ENCODE data around the gene INHBC. TPM values are rescaled to one million over a fixed set of nuclear protein-coding genes. Genes with fewer than 3 reads are reported as not detected.

INHBC gene
- total RNA-seq, 1 experiment from 2014 or later = not detected

DNA sequence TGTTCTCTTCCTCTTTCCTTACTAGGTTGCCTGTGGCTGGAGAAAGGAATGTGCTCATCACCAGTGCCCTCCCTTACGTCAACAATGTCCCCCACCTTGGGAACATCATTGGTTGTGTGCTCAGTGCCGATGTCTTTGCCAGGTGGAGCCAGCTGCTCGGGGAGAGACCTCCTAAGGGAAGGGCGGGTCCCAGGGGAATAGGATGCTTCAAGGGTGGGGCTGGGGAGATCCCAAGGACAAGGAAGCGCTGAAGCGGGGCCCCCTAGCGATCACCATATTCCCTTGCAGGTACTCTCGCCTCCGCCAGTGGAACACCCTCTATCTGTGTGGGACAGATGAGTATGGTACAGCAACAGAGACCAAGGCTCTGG lies 63.5 kb downstream of the INHBC start:
- TF ChIP-seq, protein P1, sequence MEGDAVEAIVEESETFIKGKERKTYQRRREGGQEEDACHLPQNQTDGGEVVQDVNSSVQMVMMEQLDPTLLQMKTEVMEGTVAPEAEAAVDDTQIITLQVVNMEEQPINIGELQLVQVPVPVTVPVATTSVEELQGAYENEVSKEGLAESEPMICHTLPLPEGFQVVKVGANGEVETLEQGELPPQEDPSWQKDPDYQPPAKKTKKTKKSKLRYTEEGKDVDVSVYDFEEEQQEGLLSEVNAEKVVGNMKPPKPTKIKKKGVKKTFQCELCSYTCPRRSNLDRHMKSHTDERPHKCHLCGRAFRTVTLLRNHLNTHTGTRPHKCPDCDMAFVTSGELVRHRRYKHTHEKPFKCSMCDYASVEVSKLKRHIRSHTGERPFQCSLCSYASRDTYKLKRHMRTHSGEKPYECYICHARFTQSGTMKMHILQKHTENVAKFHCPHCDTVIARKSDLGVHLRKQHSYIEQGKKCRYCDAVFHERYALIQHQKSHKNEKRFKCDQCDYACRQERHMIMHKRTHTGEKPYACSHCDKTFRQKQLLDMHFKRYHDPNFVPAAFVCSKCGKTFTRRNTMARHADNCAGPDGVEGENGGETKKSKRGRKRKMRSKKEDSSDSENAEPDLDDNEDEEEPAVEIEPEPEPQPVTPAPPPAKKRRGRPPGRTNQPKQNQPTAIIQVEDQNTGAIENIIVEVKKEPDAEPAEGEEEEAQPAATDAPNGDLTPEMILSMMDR (conservative IDR thresholded peaks at IDR 0.05; ENCODE audit: low read depth, low read length) = no peak
- TF ChIP-seq EZH2phosphoT487 (IDR thresholded peaks at IDR 0.05; ENCODE audit: borderline replicate concordance, low read length) (no peak), EZH2 (IDR thresholded peaks at IDR 0.05; ENCODE audit: low read length, unreplicated experiment) (no peak)
- BruUV-seq (replicated peaks) = no TSS peak
- Histone ChIP-seq H3K9ac (ENCODE audit: low read length) (no peak overlapping the region), H2AFZ (ENCODE audit: low read length) (no peak overlapping the region), H3K79me2 (ENCODE audit: low read length) (no peaks in the 10 kb centered on the region), H3K9me2 (replicated peaks; ENCODE audit: low read length) (no peaks in the 10 kb centered on the region), H3K4me1 (ENCODE audit: insufficient read depth, low read length) (no peaks in the 10 kb centered on the region), H3K4me3 (ENCODE audit: low read length) (no peak overlapping the region), H3F3A (ENCODE audit: low read length, unreplicated experiment) (no peaks in the 10 kb centered on the region), H3K4me2 (ENCODE audit: low read length) (no peak overlapping the region), H3K27me3 (ENCODE audit: low read length) (no peaks in the 10 kb centered on the region), H3K27ac (ENCODE audit: low read length) (no peak overlapping the region), H4K20me1 (ENCODE audit: low read length) (no peaks in the 10 kb centered on the region), H3K36me3 (ENCODE audit: low read depth, low read length) (peaks cover 42% of the 10 kb centered on the region), H3K9me3 (ENCODE audit: low read length) (no peaks in the 10 kb centered on the region)
- ChIA-PET POLR2A (ENCODE audit: unreplicated experiment) (no interaction called here), CTCF (no interaction called here)
- intact Hi-C loops (cut with micrococcal nuclease) = no loop called here
- DNase-seq (no peak), ATAC-seq (no peak)

DNA sequence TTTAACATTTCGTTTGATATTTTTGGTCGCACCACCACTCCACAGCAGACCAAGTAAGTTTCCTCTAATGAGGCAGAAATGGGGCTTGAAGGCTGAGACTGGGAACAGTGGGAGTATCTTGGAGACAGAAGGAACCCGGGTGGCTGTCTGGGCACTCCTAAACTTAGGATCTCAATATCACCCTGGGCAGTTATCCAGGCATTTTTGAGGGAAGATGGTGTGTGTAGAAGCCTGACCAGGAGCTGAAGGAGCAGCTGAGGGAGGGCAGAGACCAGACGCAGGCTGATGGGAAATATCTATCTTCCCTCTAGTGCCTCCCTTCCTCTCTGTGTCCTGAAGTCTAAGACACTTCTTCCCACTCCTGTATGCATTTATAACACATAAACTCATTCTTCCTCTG lies 64.0 kb downstream of the INHBC start:
- Histone ChIP-seq H4K20me1 (ENCODE audit: low read length) (no peaks in the 10 kb centered on the region), H3K4me2 (ENCODE audit: low read length) (no peak overlapping the region), H3K27me3 (ENCODE audit: low read length) (no peaks in the 10 kb centered on the region), H2AFZ (ENCODE audit: low read length) (no peak overlapping the region), H3K9ac (ENCODE audit: low read length) (no peak overlapping the region), H3K36me3 (ENCODE audit: low read depth, low read length) (peaks cover 42% of the 10 kb centered on the region), H3K4me1 (ENCODE audit: insufficient read depth, low read length) (no peaks in the 10 kb centered on the region), H3K27ac (ENCODE audit: low read length) (no peak overlapping the region), H3K4me3 (ENCODE audit: low read length) (no peak overlapping the region), H3F3A (ENCODE audit: low read length, unreplicated experiment) (no peaks in the 10 kb centered on the region), H3K9me3 (ENCODE audit: low read length) (no peaks in the 10 kb centered on the region), H3K9me2 (replicated peaks; ENCODE audit: low read length) (no peaks in the 10 kb centered on the region), H3K79me2 (ENCODE audit: low read length) (no peaks in the 10 kb centered on the region)
- CTCF ChIA-PET = no interaction called here
- DNase-seq (no peak), ATAC-seq (no peak)
- POLR2A ChIA-PET (ENCODE audit: unreplicated experiment) = no interaction called here
- no TSS peak for BruUV-seq (replicated peaks)
- no peak for TF ChIP-seq EZH2 (IDR thresholded peaks at IDR 0.05; ENCODE audit: low read length, unreplicated experiment)
- TF ChIP-seq, protein P1 (conservative IDR thresholded peaks at IDR 0.05; ENCODE audit: low read depth, low read length) = no peak
- no peak for TF ChIP-seq EZH2phosphoT487 (IDR thresholded peaks at IDR 0.05; ENCODE audit: borderline replicate concordance, low read length)
- intact Hi-C loops (cut with micrococcal nuclease) = no loop called here

DNA sequence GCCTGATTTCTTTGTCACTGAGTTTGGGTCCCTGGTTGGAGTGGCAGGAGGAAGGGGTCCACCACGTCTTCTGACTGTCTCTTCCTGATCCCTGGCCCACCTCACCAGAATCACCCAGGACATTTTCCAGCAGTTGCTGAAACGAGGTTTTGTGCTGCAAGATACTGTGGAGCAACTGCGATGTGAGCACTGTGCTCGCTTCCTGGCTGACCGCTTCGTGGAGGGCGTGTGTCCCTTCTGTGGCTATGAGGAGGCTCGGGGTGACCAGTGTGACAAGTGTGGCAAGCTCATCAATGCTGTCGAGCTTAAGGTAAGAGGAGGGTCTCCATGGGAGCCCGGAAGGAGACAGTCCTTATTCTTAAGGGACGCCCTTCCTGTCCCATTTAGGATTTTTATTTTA lies 65.6 kb downstream of the INHBC start:
- no peak for TF ChIP-seq EZH2phosphoT487 (IDR thresholded peaks at IDR 0.05; ENCODE audit: borderline replicate concordance, low read length)
- TF ChIP-seq, protein P1 (conservative IDR thresholded peaks at IDR 0.05; ENCODE audit: low read depth, low read length) = no peak
- TF ChIP-seq EZH2 (IDR thresholded peaks at IDR 0.05; ENCODE audit: low read length, unreplicated experiment) = no peak
- Histone ChIP-seq H4K20me1 (ENCODE audit: low read length) (no peaks in the 10 kb centered on the region), H3K27ac (ENCODE audit: low read length) (no peak overlapping the region), H3K4me2 (ENCODE audit: low read length) (no peak overlapping the region), H3K9ac (ENCODE audit: low read length) (no peak overlapping the region), H3K36me3 (ENCODE audit: low read depth, low read length) (peaks cover 48% of the 10 kb centered on the region), H3K4me3 (ENCODE audit: low read length) (no peak overlapping the region), H3K79me2 (ENCODE audit: low read length) (no peaks in the 10 kb centered on the region), H3K9me2 (replicated peaks; ENCODE audit: low read length) (no peaks in the 10 kb centered on the region), H3F3A (ENCODE audit: low read length, unreplicated experiment) (no peaks in the 10 kb centered on the region), H2AFZ (ENCODE audit: low read length) (no peak overlapping the region), H3K9me3 (ENCODE audit: low read length) (no peaks in the 10 kb centered on the region), H3K4me1 (ENCODE audit: insufficient read depth, low read length) (no peaks in the 10 kb centered on the region), H3K27me3 (ENCODE audit: low read length) (no peaks in the 10 kb centered on the region)
- POLR2A ChIA-PET (ENCODE audit: unreplicated experiment) = interaction anchor here (0.6 kb wide), 1 partner anchor 34 kb away, joined by 3 read pairs; no protein-coding TSS in a partner anchor
- CTCF ChIA-PET = no interaction called here
- no peak for DNase-seq
- no TSS peak for BruUV-seq (replicated peaks)
- ATAC-seq = no peak
- intact Hi-C loops (cut with micrococcal nuclease) = no loop called here

Other genes with a start within 250 kb of the INHBC start
- gene NXPH4, start 218.0 kb upstream of the INHBC start, total RNA-seq (2014; rRNA removed) = 10.7 and 15.1 TPM in 2 replicates
- 210 and 263 TPM in 2 replicates for gene SHMT2, start 205.1 kb upstream of the INHBC start, total RNA-seq (2014; rRNA removed)
- gene STAC3, start 183.6 kb upstream of the INHBC start, total RNA-seq (2014; rRNA removed) = 1.4 and 1.8 TPM in 2 replicates
- 14.0 and 15.7 TPM in 2 replicates for gene R3HDM2, start 3.7 kb upstream of the INHBC start, total RNA-seq (2014; rRNA removed)
- gene INHBE, start 20.5 kb downstream of the INHBC start, total RNA-seq (2014; rRNA removed) = not detected in 2 replicates
- gene GLI1, start 25.0 kb downstream of the INHBC start, total RNA-seq (2014; rRNA removed) = 3.0 TPM in 1 of 2 replicates, not detected in the other
- not detected in 2 replicates for gene ARHGAP9, start 45.1 kb downstream of the INHBC start, total RNA-seq (2014; rRNA removed)
- 209 and 210 TPM in 2 replicates for gene MARS1, start 53.3 kb downstream of the INHBC start, total RNA-seq (2014; rRNA removed)
- 27.4 and 33.1 TPM in 2 replicates for gene DDIT3, start 85.7 kb downstream of the INHBC start, total RNA-seq (2014; rRNA removed)
- 13.1 and 13.2 TPM in 2 replicates for gene MBD6, start 88.0 kb downstream of the INHBC start, total RNA-seq (2014; rRNA removed)
- gene DCTN2, start 112.4 kb downstream of the INHBC start, total RNA-seq (2014; rRNA removed) = 88.5 and 96.4 TPM in 2 replicates
- not detected in 2 replicates for gene KIF5A, start 115.3 kb downstream of the INHBC start, total RNA-seq (2014; rRNA removed)
- 83.6 and 88.6 TPM in 2 replicates for gene PIP4K2C, start 156.4 kb downstream of the INHBC start, total RNA-seq (2014; rRNA removed)
- gene DTX3, start 170.0 kb downstream of the INHBC start, total RNA-seq (2014; rRNA removed) = 11.9 and 15.9 TPM in 2 replicates
- 10.0 and 18.1 TPM in 2 replicates for gene ARHGEF25, start 176.7 kb downstream of the INHBC start, total RNA-seq (2014; rRNA removed)
- gene B4GALNT1, start 198.4 kb downstream of the INHBC start, total RNA-seq (2014; rRNA removed) = 39.0 and 42.3 TPM in 2 replicates

Data from PC-3 (cell line).